GM19025 (cell line): ENCODE results near the gene LRRC8E.

Experiments
- ATAC-seq: cut with Tn5 transposase; IDR thresholded peaks from one replicate; pipeline ENCODE4 v1.9.1; 2021; ENCODE audit warnings: mild to moderate bottlenecking, low read depth, moderate library complexity; ENCODE audit not compliant: unreplicated experiment

LRRC8E gene

DNA sequence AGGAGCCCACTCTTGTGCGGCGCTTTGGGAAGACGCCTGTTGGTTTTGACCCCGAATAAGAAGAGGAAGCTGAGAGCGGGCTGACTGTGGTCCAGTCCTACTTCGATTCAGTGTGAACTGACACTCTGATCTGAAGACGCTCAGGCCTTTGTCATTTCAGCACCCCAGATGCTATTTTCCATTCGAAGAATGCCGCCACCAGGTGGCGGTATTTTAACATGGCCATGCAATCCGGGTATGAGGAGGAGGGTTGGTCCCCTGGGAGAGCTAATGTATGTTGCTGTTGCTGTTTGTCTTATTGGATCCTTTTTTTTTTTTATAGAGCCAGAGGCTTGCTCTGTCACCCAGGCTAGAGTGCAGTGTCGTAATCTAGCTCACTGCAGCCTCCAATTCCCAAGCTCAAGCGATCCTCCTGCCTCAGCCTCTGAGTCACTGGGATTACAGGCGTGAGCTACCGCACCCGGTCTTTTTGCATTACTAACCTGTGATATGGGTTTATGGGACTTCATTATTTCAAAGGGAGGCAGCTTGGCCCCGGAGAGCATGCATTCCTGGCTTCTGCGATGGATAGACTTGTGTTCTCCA is 56.0 kb downstream of the LRRC8E start:
- no peak for ATAC-seq

DNA sequence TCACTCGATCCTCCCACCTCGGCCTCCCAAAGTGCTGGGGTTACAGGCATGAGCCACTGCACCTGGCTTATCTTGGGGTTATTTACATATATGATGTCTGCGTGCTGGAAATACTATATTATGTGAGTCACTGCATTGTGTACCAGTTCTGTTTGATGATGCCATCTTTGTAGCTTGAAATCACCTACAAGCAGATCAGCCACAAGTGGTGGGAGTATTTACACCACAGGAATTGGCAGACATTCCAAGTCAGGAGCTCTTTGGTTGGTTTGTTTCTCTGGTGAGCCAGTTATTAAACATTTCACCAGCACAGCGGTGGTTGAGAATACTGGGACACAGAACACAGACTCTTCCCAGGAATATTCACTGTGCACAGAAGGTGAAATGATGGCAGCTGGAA is 59.6 kb downstream of the LRRC8E start:
- ATAC-seq: no peak
